GM21786 (cell line): ENCODE results near the gene MRPL12.
A peak's percentile ranks its signal among the peaks of the same experiment; 100 is the strongest.
"Not testable (repeated sequence)": the region's sequence is repeated elsewhere in the genome, so short reads cannot be mapped to it uniquely, and the experiment has no call there.

Experiments
- ATAC-seq: cut with Tn5 transposase; IDR thresholded peaks from one replicate; pipeline ENCODE4 v1.9.1; 2021; ENCODE audit not compliant: unreplicated experiment

MRPL12 gene

GRCh38 chr17:81702934-81703746, at the start of gene MRPL12:
Gene MRPL12 (plus strand): TSS chr17:81703367. CDS start chr17:81703502, 135 bp downstream.
- ATAC-seq = peak; percentile 87

DNA sequence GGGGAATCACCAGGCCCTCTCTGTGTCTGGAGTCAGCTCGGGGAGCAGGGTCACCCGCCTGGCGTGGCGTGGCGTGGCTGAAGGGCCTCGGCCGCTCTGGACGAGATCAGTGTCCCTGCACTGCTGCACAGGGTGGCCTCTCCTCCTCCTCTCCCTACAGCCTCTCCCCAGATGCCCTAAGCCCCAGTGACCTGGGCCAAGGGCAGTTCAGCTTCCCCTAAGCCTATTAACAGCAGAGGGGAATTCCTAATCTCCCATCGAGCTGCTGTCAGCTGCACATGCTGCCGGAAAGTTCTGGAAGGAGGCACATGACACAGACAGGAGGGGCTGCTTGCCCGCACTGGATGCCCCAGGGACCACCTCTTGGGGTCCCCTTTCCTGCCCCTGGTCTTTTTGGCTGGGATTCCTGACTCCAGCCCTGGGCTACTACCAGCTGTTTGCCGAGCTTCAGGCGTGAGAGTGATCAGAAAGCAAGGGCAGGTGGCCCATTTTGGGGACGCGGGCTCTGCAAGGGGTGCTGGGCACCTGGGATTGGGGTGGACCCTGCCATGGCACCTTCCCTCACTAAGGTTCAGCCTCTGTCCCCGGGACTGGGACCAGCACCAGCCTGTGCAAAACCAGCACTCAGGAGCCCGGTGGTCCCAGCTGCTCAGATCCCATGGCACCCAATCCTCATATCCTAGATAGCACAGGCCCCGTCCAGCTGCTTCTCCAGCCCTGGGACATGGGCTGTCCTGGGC, 47.6 kb upstream of the MRPL12 start:
- no peak for ATAC-seq

DNA sequence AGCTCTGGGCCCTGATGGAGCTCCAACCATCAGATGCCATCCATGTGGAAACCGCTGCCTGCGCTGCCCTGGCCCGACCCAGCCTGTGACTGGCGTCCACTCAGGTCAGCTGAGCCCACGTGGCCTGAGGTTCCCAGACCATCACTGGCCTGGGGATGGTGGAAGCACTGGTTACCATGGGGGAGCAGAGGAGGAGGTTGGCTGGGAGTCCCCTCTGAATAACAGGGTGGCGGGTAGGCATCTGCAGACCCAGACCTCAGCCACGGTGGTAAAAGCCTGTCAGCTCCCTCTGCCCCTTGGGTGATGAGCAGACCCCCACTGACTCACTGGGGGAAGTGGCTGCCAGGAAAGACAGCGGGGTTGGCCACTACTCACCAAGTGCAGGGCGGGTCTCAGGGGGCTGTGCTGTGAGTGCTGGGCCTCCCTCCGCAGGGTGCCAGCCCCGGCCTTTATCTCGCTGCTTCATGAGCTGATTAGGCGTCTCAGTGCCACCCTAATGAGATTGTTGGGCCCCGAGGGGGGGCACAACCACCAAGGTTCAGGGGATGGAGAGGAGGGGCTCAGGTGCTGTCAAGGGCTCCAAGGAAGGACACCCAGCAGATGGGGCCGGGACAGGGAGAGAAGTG, 46.9 kb upstream of the MRPL12 start, which contains the start of gene PDE6G:
PDE6G (minus strand) TSS at position 425 of the 626 bp plus-strand sequence. CDS start 3,237 bp downstream, outside the sequence.
- no peak for ATAC-seq

DNA sequence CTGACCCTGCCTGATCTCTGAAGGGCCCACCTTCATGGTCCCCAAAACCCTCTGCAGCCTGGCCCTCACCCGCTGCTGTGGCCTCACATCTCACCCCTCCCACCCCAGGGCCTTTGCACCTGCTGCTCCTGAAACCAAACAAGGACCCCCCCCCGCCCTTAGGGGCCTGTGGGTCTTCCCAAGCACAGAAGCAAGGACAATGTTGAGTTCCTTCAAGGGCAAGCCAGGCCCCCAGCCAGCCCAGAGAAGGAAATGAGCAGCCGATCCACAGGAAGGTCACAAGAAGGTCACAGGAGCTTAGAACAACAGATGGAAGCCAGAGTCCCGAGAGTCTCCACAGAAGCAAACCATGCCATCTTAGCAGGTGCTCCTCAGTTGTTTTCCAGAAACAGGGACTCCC, 46.3 kb upstream of the MRPL12 start:
- ATAC-seq = no peak

DNA sequence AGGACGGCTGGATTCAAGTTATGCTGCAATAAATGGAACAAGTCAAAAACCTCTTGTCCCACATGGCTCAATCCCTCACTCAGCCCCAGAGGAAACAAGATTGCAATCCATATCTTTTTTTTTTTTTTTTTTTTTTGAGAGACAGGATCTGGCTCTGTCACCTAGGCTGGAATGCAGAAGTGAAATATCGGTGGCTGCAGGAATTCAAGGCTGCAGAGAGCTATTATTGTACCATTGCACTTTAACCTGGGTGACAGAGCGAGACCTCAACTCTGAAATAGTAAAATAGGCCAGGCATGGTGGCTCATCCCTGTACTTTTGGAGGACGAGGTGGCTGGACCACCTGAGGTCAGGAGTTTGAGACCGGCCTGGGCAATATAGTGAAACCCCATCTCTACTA, 44.1 kb upstream of the MRPL12 start:
- ATAC-seq = no peak

GRCh38 chr17:81660441-81660840, 42.7 kb upstream of the MRPL12 start:
- no peak for ATAC-seq

- ATAC-seq = no peak
These were observed 41.2 kb upstream of the MRPL12 start for GRCh38 chr17:81662002-81662401.

GRCh38 chr17:81664051-81664470, 39.1 kb upstream of the MRPL12 start:
- ATAC-seq = no peak

GRCh38 chr17:81665205-81666091, 37.7 kb upstream of the MRPL12 start:
- no peak for ATAC-seq

DNA sequence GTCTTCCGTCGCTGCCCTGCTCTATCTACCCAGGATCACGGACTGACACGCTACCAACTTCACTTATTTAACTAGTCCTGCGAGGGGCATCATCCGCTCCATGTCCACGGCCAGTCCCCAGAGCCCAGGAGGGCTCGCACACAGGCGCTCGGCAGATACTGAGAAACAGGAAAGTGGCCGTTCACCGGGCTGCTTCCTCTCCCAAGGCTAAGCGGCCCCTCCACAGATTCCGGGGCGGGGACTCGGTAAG, 37.1 kb upstream of the MRPL12 start:
- peak; percentile 4 for ATAC-seq

- ATAC-seq = peak; percentile 87
These were observed 36.6 kb upstream of the MRPL12 start, which contains the start of the genes CCDC137 and OXLD1 for GRCh38 chr17:81666342-81667191. Gene CCDC137 (plus strand): TSS chr17:81666737. CDS start chr17:81666767, 30 bp downstream. Gene OXLD1 (minus strand): TSS chr17:81666605. CDS start chr17:81666577, 28 bp downstream.

DNA sequence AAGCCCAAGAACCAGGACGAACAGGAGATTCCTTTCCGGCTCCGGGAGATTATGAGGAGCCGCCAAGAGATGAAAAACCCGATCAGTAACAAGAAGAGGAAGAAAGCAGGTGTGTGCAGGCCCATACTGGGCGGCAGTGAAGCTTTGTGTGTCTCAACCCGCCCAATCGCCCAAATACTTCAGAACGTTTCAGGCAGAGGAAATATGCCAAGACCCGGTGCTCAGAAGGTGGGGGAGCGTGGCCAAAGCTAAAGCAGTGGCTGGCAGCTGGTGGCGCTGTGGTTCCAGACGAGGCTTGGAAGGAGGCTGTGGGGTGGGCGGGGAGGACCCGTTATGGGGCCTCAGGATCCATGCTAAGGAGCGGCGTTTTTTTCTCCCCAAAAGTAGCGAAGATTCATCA, 35.4 kb upstream of the MRPL12 start:
- no peak for ATAC-seq

- ATAC-seq = no peak
These were observed 30.7 kb upstream of the MRPL12 start for GRCh38 chr17:81672504-81672903.

GRCh38 chr17:81672954-81673353, 30.2 kb upstream of the MRPL12 start:
- ATAC-seq = no peak

DNA sequence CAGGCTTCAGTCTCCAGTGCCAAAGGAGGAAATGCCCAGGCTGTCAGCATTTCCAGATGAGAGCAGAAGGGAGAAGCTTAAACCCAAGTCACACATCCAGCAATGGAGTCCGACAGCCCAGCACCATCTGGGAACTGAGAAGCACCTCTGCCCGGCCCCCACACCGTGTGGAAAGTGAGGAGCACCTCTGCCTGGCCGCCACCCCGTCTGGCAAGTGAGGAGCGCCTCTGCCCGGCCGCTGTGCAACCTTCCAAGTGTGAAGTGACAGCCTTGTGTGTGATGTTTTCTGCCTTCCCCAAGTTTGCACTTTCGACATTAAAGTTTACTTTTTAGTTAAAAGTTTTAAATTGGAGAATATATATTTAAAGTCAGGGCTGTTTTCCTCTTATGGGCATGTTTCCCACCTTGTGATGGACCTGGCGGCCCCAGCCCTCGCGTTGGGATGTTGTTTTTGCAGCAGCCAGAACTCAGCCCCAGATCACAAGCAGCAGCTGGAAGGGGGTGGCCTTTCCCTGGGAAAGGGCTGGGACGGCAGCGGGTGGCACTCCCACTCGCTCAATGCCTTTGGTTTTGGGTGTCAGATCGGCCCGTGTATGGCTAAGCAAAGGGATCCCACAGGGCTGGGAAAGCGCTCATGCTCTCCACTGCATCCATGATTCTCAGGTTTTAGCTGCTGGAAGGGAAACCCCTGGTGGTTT, 29.5 kb upstream of the MRPL12 start:
- ATAC-seq = no peak

GRCh38 chr17:81675515-81676221, 27.5 kb upstream of the MRPL12 start:
- ATAC-seq = not testable (repeated sequence)

GRCh38 chr17:81676906-81677305, 26.3 kb upstream of the MRPL12 start:
- ATAC-seq = no peak

GRCh38 chr17:81680150-81680549, 23.0 kb upstream of the MRPL12 start:
- no peak for ATAC-seq

GRCh38 chr17:81681672-81682071, 21.5 kb upstream of the MRPL12 start:
- ATAC-seq = no peak
